ENCODE data around the gene ATP2A2.

DNA sequence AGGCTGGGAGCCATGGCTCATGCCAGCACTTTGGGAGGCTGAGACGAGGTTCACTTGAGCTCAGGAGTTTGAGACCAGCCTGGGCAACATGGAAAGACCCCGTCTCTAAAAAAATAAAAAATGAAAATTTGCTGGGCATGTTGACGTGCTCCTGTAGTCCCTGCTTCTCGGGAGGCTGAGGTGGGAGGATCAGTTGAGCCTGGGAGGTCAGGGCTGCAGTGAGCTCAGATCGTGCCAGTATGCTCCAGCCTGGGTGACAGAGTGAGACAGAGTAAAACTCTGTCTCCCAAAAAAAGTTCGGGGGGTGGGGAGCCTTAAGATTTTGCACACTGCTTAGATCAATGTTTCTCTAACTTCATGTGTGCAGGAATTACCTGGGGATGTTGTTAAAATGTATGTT lies 30.9 kb downstream of the ATP2A2 start:
- TF ChIP-seq, protein P1, sequence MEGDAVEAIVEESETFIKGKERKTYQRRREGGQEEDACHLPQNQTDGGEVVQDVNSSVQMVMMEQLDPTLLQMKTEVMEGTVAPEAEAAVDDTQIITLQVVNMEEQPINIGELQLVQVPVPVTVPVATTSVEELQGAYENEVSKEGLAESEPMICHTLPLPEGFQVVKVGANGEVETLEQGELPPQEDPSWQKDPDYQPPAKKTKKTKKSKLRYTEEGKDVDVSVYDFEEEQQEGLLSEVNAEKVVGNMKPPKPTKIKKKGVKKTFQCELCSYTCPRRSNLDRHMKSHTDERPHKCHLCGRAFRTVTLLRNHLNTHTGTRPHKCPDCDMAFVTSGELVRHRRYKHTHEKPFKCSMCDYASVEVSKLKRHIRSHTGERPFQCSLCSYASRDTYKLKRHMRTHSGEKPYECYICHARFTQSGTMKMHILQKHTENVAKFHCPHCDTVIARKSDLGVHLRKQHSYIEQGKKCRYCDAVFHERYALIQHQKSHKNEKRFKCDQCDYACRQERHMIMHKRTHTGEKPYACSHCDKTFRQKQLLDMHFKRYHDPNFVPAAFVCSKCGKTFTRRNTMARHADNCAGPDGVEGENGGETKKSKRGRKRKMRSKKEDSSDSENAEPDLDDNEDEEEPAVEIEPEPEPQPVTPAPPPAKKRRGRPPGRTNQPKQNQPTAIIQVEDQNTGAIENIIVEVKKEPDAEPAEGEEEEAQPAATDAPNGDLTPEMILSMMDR (conservative IDR thresholded peaks at IDR 0.05 in 1 of 2, IDR thresholded peaks at IDR 0.05 in 1 of 2; ENCODE audit: extremely low read depth in 1 of 2, insufficient read depth in 1 of 2, low read depth in 1 of 2, low read length in 2 of 2): no peak
- TF ChIP-seq EZH2 (IDR thresholded peaks at IDR 0.05; ENCODE audit: borderline replicate concordance, low read length): no peak

Data from mammary epithelial cell (primary cell).